NCI-H226 (cell line): ENCODE measurements around the gene CHP1.
"Not testable (repeated sequence)": the region's sequence is repeated elsewhere in the genome, so short reads cannot be mapped to it uniquely, and the experiment has no call there.

Experiments
- DNase-seq: peaks from one replicate; pipeline ENCODE4 v3.0.0-alpha.2; 2015

CHP1 gene

GRCh38 chr15:41258750-41259471 lies 27.8 kb downstream of the CHP1 start:
- no peak for DNase-seq

- no peak for DNase-seq
Observed at GRCh38 chr15:41259546-41260189, 28.6 kb downstream of the CHP1 start.

GRCh38 chr15:41260924-41261323 lies 29.9 kb downstream of the CHP1 start:
- DNase-seq = not testable (repeated sequence)

DNA sequence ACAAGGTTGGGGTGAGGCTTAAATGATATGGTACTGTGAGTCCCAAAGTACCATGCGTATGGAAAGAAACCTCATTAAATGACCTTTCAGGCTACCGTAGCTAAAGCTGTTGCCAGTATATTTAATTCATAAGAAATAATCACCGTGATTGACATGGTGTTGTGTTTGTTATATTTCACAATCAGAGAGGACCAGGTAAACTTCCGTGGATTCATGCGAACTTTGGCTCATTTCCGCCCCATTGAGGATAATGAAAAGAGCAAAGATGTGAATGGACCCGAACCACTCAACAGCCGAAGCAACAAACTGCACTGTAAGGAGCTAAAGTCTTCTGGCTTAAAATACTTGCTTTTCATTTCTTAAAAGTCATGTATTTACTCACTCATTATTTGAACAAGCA lies 31.5 kb downstream of the CHP1 start:
- DNase-seq = no peak

- DNase-seq = peak; percentile 63
Observed at GRCh38 chr15:41263891-41264351, 32.9 kb downstream of the CHP1 start.

DNA sequence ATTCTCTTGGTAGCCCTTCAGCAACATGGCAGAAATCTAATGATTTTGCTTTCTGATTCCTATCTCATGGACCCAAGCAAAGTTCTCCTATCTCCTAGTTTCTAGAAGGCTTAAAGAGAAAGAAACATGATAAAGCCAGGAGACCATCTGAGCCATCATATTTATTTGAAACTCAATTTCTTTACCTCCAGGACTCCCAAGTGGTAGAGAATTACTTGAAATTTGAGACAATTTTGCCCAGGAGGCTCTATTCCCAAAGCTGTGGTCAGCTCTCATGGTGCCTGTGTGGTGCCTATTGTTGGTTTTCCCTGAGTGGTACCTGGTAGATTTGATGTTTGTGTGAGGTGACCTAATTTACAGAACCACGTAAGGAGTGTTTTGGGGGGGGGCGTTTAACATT lies 38.8 kb downstream of the CHP1 start:
- DNase-seq = no peak

- DNase-seq = no peak
Observed at GRCh38 chr15:41276831-41277230, 45.8 kb downstream of the CHP1 start.

- no peak for DNase-seq
Observed at GRCh38 chr15:41278319-41278718, 47.3 kb downstream of the CHP1 start.

DNA sequence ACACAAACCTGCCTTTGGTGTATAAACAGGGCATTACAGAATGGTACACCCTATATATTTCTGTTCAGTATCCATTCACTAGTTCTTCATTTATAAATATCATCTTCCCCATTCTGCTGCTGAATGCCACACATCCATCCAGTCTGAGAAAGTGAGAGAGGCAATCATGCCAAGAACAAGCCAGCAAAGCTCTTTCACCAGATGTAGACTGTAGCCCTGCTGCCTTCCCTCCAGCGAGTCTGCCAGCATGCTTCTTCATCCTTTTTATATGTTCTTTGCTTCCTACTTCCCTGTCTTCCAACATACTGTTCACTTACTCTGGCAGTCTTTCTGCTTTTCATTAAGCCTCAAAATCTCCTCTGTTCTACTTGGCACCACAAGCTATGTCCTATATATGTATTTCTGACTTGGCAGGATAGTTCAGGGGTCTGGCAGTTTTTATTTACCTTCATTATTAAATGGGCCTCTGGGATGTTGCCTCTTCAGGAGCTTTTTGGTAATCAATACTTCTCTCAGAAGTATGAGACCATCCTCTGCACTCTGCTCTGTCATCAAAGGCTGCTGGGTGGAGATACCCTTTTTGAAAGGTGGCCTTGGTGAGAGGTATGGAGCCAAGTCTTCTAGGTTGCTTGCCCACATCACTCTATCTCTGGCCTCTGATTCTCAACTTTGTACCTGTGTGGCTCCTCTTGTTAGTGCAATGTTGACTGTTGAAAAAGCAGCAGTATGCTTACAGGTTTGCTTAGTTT lies 48.6 kb downstream of the CHP1 start:
- DNase-seq = no peak

DNA sequence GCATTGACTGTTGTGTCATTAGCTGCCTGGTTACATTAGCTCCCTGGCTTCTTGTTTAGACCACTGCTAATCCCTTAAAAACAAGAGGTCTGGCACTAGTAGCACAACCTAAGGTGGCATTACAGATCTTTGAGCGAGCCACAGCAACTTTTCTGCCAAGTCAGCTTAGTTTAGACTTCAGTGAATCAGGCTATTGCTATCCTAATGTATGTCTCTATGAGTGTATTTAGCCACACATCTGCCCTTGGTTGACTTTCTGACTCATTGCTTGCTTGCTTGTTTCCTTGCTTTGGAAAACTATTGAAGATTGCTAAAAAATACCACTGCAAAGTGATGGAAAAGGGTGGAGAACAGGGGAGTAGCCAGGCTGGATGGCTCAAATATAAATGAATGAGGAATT lies 50.2 kb downstream of the CHP1 start:
- peak; percentile 54 for DNase-seq

DNA sequence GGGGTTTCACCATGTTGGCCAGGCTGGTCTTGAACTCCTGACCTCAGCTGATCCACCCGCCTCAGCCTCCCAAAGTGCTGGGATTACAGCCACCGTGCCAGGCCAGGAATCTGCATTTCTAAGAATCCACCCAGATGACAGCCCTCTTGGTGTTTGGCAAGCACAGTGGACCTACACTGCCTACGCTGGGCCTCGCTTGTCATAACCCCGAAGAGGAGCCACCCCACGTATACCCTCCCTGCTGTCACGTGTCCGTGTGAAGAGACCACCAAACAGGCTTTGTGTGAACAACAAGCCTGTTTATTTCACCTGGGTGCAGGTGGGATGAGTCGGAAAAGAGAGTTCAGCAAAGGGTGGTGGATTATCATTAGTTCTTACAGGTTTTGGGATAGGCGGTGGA lies 51.4 kb downstream of the CHP1 start:
- DNase-seq = not testable (repeated sequence)

GRCh38 chr15:41282980-41283652 lies 52.0 kb downstream of the CHP1 start:
- DNase-seq = not testable (repeated sequence)

DNA sequence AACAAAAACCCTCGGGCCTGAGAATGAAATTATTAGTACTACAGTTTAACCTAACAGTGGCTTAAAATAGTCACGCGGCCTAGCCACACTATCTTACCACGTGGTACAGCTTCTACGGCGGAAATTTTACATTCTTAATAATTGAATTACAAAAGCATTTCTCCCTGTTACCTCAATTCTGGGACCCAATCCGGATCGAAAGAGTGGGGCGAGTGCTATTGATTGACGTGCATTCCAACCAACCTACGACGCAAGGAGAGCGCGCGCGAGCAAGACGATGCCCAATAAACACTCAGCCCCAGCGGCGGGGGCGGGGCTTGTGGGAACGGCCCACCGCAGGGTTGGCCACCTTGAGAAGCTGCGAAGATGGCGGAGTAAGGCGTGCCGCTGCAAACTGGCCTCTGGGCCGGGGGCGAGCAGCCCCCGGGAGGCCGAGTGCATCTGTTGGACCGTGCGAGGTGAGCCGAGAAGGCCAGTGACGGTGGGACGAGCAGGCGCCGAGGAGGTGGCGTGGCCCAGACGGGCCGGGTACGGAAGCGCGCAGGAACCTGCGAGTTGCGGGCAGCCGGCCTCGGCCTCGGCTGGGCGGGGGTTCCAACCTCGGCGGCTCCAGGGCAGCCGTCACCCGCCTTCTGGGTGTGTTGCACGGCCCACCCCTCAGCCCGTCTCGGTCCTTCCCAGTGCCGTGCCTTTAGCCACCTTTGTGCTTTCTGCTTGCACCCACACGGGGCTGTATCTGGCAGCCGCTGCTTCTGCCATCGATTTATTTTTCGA lies 52.8 kb downstream of the CHP1 start:
- DNase-seq = peak; percentile 87

DNA sequence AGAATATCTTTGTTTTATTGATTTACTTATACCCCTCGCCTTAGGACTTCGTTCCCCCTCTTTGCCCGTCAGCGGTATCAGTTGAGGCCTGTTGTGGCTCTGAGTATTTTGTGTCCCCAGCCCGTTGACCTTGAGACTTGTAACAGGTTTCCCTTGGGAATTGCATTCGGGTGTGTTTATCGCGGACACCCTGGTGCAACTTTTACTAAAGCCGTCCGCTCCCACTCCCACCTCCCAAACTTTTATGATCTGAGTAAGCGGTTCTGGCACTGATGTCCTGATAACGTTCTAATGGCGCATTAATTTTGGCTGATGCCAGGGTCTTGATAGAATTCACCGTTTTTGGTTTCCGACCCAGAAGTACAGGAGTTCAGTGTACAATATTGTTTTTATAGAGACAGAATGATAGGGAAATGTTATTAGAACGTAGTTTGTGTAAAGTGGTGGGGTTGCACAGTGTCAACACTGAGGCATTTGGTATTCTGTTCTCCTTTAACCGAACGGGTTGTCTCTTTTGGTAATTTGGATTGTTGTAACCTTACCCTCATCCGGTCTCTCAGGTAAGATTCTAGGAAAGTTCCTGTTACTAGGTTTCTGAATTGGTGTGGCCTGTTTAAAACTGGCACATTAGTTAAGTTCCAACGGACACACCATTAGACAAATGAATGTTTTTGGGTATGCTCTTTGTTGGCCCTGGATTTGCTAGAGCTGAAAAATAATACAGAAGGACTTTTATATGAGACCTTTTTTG lies 53.5 kb downstream of the CHP1 start:
- DNase-seq = no peak

DNA sequence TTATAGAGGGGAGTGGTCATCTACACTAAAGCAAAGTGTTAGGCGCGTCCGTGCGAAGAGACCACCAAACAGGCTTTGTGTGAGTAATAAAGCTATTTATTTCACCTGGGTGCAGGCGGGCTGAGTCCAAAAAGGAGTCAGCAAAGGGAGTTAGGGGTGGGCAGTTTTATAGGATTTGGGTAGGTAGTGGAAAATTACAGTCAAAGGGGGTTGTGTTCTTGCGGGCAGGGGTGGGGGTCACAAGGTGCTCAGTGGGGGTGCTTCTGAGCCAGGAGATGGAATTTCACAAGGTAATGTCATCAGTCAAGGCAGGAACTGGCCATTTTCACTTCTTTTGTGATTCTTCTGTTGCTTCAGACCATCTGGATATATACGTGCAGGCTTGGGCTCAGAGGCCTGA lies 54.2 kb downstream of the CHP1 start:
- DNase-seq = no peak

DNA sequence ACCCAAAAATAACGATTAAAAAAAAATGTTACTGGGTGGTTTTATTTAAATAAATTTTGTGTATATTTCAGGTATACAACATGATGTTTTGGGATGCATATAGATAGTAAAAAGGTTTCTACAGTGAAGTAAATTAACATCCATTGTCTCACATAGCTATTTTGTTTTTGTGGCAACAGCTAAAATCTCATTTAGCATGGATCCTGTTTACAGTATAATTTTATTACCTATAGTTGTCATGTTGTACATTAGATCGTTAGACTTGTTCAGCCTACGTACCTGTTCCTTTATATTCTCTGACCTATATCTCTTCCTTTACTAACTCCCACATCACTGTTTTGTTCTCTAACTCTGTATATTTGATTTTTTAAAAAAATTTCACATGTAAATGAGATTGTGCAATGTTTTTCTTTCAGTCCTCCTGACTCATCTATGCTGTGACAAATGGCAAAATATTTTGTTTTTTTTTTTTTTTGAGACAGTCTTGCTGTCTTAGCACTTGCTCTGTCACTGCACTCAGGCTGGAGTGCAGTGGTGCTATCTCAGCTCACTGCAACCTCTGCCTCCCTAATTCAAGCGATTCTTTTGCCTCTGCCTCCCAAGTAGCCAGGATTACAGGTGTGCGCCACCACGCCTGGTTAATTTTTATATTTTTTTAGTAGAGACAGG lies 55.7 kb downstream of the CHP1 start:
- DNase-seq = no peak

- no peak for DNase-seq
Observed at GRCh38 chr15:41288464-41288863, 57.4 kb downstream of the CHP1 start.

- DNase-seq = no peak
Observed at GRCh38 chr15:41289953-41290352, 58.9 kb downstream of the CHP1 start.

DNA sequence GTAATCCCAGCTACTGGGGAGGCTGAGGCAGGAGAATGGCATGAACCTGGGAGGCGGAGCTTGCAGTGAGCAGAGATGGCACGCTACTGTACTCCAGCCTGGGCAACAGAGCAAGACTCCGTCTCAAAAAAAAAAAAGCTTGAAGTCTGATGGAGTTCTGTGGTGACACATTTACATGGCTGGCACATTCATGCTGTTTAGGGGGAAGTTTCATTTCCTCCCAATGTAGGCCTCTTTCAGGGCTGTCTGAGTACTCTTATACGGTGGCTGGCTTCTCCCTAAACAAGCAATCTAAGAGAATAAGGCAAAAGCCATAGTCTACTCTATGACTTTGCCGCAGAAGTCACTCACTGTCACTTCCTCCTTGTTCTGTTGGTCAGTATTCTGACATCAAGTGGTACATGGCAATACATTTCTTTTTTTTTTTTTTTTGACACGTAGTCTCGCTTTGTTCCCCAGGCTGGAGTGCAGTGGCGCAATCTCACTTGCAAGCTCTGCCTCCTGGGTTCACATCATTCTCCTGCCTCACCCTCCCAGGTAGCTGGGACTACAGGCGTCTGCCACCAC lies 60.1 kb downstream of the CHP1 start:
- no peak for DNase-seq

DNA sequence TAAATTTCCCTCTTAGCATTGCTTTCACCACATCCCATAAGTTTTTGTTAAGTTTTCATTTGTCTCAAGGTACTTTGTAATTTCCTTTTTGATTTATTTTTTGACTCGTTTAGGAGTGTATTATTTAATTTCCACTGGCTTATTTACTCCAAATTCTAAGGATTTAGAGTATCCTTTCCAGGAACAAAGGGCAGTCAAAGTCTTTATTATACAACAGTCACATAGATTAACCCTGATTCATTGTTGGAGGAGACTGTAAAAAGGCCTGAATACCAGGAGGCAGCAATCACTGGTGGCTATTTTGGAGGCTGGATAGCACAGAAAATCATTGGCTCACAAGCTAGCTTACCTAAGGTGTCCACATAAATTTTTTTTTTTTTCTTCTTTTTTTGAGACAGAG lies 61.5 kb downstream of the CHP1 start:
- no peak for DNase-seq

DNA sequence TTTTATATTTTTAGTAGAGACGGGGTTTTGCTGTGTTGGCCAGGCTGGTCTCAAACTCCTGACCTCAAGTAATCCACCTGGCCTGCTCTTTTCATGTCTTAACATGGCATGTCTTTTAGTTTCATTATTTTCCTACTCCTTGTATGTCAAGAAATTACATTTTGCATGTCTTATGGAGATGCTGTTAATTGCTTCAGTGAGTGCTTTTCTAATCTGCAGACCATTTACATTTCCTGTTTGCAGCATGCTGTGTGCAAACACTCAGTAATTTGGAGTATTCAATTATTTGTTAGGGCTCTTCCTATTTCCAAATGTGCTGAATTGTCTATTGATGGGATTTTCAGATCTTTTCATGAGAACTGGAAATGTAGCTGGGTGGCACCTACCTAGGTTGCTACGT lies 70.1 kb downstream of the CHP1 start:
- DNase-seq = not testable (repeated sequence)
